Lower leg skin (tissue), 3 donors: Measurements from ENCODE around the gene NLRC3.

ENCODE experiments used
- CTCF ChIP-seq, 3 donors: fragments of 450-650 bp; IDR thresholded peaks; one replicate each; pipeline ENCODE4 v1.5.1; 2016; ENCODE audit warnings: antibody characterized with exemption in 3 of 3, mild to moderate bottlenecking in 3 of 3, moderate library complexity in 2 of 3
- POLR2A ChIP-seq, 2 donors: fragments of 450-650 bp; IDR thresholded peaks; one replicate each; pipeline ENCODE4 v1.6.1; 2016 to 2017; ENCODE audit warnings: antibody characterized with exemption in 2 of 2, mild to moderate bottlenecking in 1 of 2, moderate library complexity in 1 of 2

- TF ChIP-seq POLR2A (IDR thresholded peaks at IDR 0.05) (no peak), CTCF (IDR thresholded peaks at IDR 0.05) (no peak)
Measured at GRCh38 chr16:3596101-3596861, 19.1 kb upstream of the NLRC3 start.
